Cortex of kidney (tissue), 1 donor: ENCODE measurements around the gene PDPK1.
"Not testable (repeated sequence)": the region's sequence is repeated elsewhere in the genome, so short reads cannot be mapped to it uniquely, and the experiment has no call there.

Source experiments
- DNase-seq: peaks from one replicate; lab custom pipeline; 2025; lab: John Stamatoyannopoulos, UW

The PDPK1 gene

GRCh38 chr16:2587891-2588565 lies 50.2 kb downstream of the PDPK1 start:
- DNase-seq, result no peak

- no peak for DNase-seq
These were observed 53.8 kb downstream of the PDPK1 start for GRCh38 chr16:2591476-2592240.

GRCh38 chr16:2592786-2593185 lies 55.0 kb downstream of the PDPK1 start:
- DNase-seq, result no peak

- DNase-seq, result no peak
These were observed 57.8 kb downstream of the PDPK1 start for GRCh38 chr16:2595393-2596205.

- no peak for DNase-seq
These were observed 59.1 kb downstream of the PDPK1 start for GRCh38 chr16:2596747-2597559.

GRCh38 chr16:2597560-2597902 lies 59.7 kb downstream of the PDPK1 start:
- no peak for DNase-seq

GRCh38 chr16:2598133-2598641 lies 60.4 kb downstream of the PDPK1 start:
- no peak for DNase-seq

GRCh38 chr16:2598723-2599122 lies 60.9 kb downstream of the PDPK1 start:
- no peak for DNase-seq

- DNase-seq, result not testable (repeated sequence)
These were observed 61.3 kb downstream of the PDPK1 start for GRCh38 chr16:2599165-2599564.

GRCh38 chr16:2599785-2600184 lies 62.0 kb downstream of the PDPK1 start:
- DNase-seq, result not testable (repeated sequence)

GRCh38 chr16:2601301-2602025 lies 63.6 kb downstream of the PDPK1 start:
- not testable (repeated sequence) for DNase-seq

GRCh38 chr16:2602175-2602574 lies 64.4 kb downstream of the PDPK1 start:
- DNase-seq, result not testable (repeated sequence)

GRCh38 chr16:2603165-2604015 lies 65.6 kb downstream of the PDPK1 start:
- no peak for DNase-seq

GRCh38 chr16:2604016-2604369 lies 66.2 kb downstream of the PDPK1 start:
- DNase-seq, result not testable (repeated sequence)

- not testable (repeated sequence) for DNase-seq
These were observed 69.0 kb downstream of the PDPK1 start for GRCh38 chr16:2606820-2607219.

GRCh38 chr16:2609345-2609744 lies 71.5 kb downstream of the PDPK1 start:
- not testable (repeated sequence) for DNase-seq

- DNase-seq, result no peak
These were observed 72.1 kb downstream of the PDPK1 start for GRCh38 chr16:2609827-2610470.

GRCh38 chr16:2610781-2611498 lies 73.1 kb downstream of the PDPK1 start:
- no peak for DNase-seq

- no peak for DNase-seq
These were observed 73.7 kb downstream of the PDPK1 start for GRCh38 chr16:2611499-2611862.
